OCI-LY3 (cell line): ENCODE measurements around the gene PXDC1.

Experiments
- CTCF ChIP-seq: fragments of 200-600, 300-600 bp; sonication (generic); IDR thresholded peaks from 2 replicates; pipeline ENCODE4 v1.5.1; 2014; ENCODE audit warnings: antibody characterized with exemption, low read length, low read depth
- EZH2phosphoT487 ChIP-seq: fragments of 200-600 bp; shearing (Covaris generic); IDR thresholded peaks from 2 replicates; pipeline ENCODE4 v1.6.1; 2018; ENCODE audit warnings: antibody characterized with exemption, mixed run types, low read depth

- TF ChIP-seq CTCF (no peak), EZH2phosphoT487 (no peak)
Measured at GRCh38 chr6:3791526-3792203, 40.2 kb upstream of the PXDC1 start.
